Adrenal gland (tissue), 5 donors: ENCODE measurements around the gene MATN1.

Experiments
- CTCF ChIP-seq, 6 experiments: fragments of 450-650 bp in 4 of 6; fragments of 200-600 bp in 2 of 6; sonication (generic) in 1 of 6; IDR thresholded peaks; 1 replicate in 5 of 6; 2 replicates in 1 of 6; pipeline versions ENCODE4 v1.5.1 to v1.8.0; 2016 to 2021; ENCODE audit warnings: antibody characterized with exemption in 6 of 6, mild to moderate bottlenecking in 2 of 6, moderate library complexity in 1 of 6
- POLR2A ChIP-seq, 2 donors: fragments of 450-650 bp; IDR thresholded peaks; one replicate each; pipeline ENCODE4 v1.6.1; 2017; ENCODE audit warnings: antibody characterized with exemption in 2 of 2, mild to moderate bottlenecking in 2 of 2, moderate library complexity in 1 of 2
- donor health status: DM: no; HTN: no; CAD: no.

DNA sequence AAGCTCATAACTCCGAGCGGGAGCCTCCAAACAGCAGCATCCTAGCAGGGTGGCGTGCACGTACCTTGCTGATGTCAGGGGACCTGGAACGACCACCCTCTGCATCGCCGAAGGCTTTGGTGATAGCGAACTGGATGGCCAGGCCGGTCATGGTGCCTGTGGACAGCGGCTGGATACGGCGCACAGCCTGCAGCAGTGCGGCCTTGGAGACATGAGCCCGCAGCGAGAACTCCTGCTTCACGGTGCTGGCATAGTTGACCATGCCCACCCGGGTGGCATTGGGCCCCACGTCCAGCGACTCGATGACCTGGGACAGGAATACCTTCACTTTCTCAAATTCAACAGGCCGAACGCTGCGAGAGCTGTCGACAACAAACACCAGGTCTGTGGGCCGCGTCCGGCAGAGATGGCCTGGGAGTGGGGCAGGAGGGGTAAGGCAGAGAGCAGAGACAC, 2.0 kb downstream of the MATN1 start:
- no peak for TF ChIP-seq CTCF (IDR thresholded peaks at IDR 0.05)
- no peak for TF ChIP-seq POLR2A (IDR thresholded peaks at IDR 0.05)
